Gastrocnemius medialis (tissue), 4 donors: Measurements from ENCODE around the gene FNDC3B. TPM values are rescaled to one million over a fixed set of nuclear protein-coding genes. Genes with fewer than 3 reads are reported as not detected.

Experiments used
- ATAC-seq, 2 donors: fragments of 150-250 bp; one replicate each; pipeline ENCODE4 v1.9.1; 2016
- DNase-seq, 2 donors: peaks; one replicate each; pipeline ENCODE4 v3.0.0-alpha.2; 2019
- H3K27ac ChIP-seq, 4 donors: fragments of 200-600 bp; sonication (generic); 1 replicate in 1 of 4; 2 replicates in 3 of 4; pipeline ENCODE4 v1.5.1; 2016 to 2018; ENCODE audit warnings: mild to moderate bottlenecking in 2 of 4, moderate library complexity in 1 of 4
- H3K27me3 ChIP-seq, 3 donors: fragments of 200-600 bp; sonication (generic) in 2 of 3; 1 replicate in 1 of 3; 2 replicates in 2 of 3; pipeline versions ENCODE4 v1.5.1 to v1.6.0; 2016 to 2019; ENCODE audit warnings: mild to moderate bottlenecking in 1 of 3, moderate library complexity in 1 of 3
- H3K36me3 ChIP-seq, 2 donors: fragments of 200-600 bp; sonication (generic) in 1 of 2; one replicate each; pipeline ENCODE4 v1.5.1; 2017 to 2018
- H3K4me1 ChIP-seq, 2 donors: fragments of 200-600 bp; sonication (generic) in 1 of 2; one replicate each; pipeline ENCODE4 v1.5.1; 2016 to 2017; ENCODE audit warnings: mild to moderate bottlenecking in 2 of 2
- H3K4me3 ChIP-seq, 4 donors: fragments of 200-600 bp; sonication (generic) in 3 of 4; 1 replicate in 1 of 4; 2 replicates in 3 of 4; pipeline ENCODE4 v1.5.1; 2016 to 2019; ENCODE audit warnings: mild to moderate bottlenecking in 2 of 4
- H3K9me3 ChIP-seq, 3 donors: fragments of 200-600 bp; sonication (generic) in 2 of 3; 1 replicate in 1 of 3; 2 replicates in 2 of 3; pipeline ENCODE4 v1.5.1; 2016 to 2019
- POLR2A ChIP-seq, 2 donors: fragments of 450-650 bp; IDR thresholded peaks; one replicate each; pipeline ENCODE4 v1.6.1; 2017; ENCODE audit warnings: antibody characterized with exemption in 2 of 2, mild to moderate bottlenecking in 2 of 2, moderate library complexity in 2 of 2
- in situ Hi-C, 4 donors: fragments of 200-750 bp; cut with MboI; loops; one replicate each; pipeline versions ENCODE4 v1.15.0 to v1.8.0; 2017; ENCODE audit warnings: low sequenced_read_pairs in 4 of 4
- intact Hi-C: fragments of 100-400 bp; cut with DNase I; formaldehyde crosslinking; loops from one replicate; pipeline ENCODE4 v1.15.1; 2023; ENCODE audit warnings: low total_unique reads
- total RNA-seq, 4 donors: library from RNA; depleted of rRNA; stranded (reverse); fragments of >200 nt; gene quantifications; one replicate each; pipeline versions ENCODE4 v1.1.0 to v1.2.3, GENCODE V29; 2016
- TF ChIP-seq, protein P1 (sequence below), 5 experiments: fragments of 450-650 bp in 3 of 5; fragments of 200-600 bp in 2 of 5; sonication (generic) in 2 of 5; IDR thresholded peaks in 4 of 5; conservative IDR thresholded peaks in 1 of 5; 1 replicate in 4 of 5; 2 replicates in 1 of 5; pipeline ENCODE4 v1.5.1; 2016 to 2019; ENCODE audit warnings: antibody characterized with exemption in 5 of 5, mild to moderate bottlenecking in 3 of 5, moderate library complexity in 3 of 5

Gene FNDC3B
- total RNA-seq, 4 donors from 2014 or later: 42.5 to 110 (median 74.2) TPM

DNA sequence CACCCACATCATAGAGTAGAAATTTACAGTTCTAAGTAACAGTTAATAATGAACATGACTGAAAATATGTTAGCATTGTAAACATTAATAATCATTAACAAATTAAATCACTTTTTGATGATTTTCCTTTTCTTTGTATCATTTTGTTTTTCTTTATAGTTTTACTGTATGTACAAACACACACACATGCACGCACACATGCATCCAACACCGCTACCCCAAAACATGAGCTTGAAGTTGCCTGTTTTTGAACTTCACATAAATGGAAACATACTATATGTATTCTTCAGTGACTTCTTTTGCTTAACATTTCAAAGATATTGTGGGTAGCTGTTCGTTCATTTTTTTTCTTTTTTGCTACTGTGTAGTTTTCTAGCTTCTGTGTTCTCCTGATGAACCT is 123.9 kb downstream of the FNDC3B start:
- H3K27ac ChIP-seq: no peak overlapping the region
- H3K9me3 ChIP-seq: no peaks in the 10 kb centered on the region
- intact Hi-C loops (no loop called here), in situ Hi-C loops (no loop called here)
- no peaks in the 10 kb centered on the region for H3K36me3 ChIP-seq
- ATAC-seq (no peak), DNase-seq (no peak)
- H3K27me3 ChIP-seq: no peaks in the 10 kb centered on the region
- TF ChIP-seq, protein P1, sequence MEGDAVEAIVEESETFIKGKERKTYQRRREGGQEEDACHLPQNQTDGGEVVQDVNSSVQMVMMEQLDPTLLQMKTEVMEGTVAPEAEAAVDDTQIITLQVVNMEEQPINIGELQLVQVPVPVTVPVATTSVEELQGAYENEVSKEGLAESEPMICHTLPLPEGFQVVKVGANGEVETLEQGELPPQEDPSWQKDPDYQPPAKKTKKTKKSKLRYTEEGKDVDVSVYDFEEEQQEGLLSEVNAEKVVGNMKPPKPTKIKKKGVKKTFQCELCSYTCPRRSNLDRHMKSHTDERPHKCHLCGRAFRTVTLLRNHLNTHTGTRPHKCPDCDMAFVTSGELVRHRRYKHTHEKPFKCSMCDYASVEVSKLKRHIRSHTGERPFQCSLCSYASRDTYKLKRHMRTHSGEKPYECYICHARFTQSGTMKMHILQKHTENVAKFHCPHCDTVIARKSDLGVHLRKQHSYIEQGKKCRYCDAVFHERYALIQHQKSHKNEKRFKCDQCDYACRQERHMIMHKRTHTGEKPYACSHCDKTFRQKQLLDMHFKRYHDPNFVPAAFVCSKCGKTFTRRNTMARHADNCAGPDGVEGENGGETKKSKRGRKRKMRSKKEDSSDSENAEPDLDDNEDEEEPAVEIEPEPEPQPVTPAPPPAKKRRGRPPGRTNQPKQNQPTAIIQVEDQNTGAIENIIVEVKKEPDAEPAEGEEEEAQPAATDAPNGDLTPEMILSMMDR (IDR thresholded peaks at IDR 0.05 in 4 of 5, conservative IDR thresholded peaks at IDR 0.05 in 1 of 5): no peak
- TF ChIP-seq POLR2A (IDR thresholded peaks at IDR 0.05): no peak
- no peak overlapping the region for H3K4me3 ChIP-seq
- H3K4me1 ChIP-seq: peaks cover 22 to 38% of the 10 kb centered on the region in 2 donors

DNA sequence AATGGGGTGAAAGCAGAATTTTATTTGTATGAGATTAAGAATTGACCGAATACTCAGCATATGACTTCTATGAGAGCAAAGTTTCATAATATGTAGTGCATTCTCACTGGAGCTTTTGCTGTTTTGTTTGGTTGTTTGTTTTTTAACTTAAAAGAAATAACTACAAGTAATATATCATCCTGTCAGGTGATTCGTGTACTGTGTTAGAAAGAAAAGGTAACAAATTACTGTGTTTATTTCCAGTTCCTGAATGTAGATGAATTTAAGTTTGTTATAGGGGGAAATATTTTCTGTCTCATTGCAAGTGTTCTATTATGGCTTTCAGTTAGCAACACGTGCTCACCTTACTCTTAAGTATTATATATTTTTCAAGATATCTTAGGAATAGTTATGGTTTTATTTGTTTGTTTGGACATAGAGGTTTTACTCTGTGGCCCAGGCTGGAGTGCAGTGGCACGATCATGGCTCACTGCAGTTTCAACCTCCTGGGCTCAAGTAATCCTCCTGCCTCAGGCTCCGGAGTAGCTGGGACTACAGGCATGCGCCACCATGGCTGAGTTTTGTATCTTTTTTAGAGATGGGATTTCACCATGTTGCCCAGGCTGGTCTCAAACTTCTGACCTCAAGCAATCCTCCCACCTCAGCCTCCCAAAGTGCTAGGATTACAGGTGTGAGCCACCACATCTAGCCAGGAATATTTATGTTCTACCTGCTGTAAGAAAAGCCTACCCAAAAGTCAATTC is 125.4 kb downstream of the FNDC3B start:
- intact Hi-C loops (loop anchor here (5.0 kb wide), 1 partner anchor 158 kb away; no protein-coding TSS in a partner anchor), in situ Hi-C loops (no loop called here)
- Histone ChIP-seq H3K27ac (no peak overlapping the region), H3K9me3 (no peaks in the 10 kb centered on the region), H3K4me3 (no peak overlapping the region), H3K4me1 (peaks cover 32 to 45% of the 10 kb centered on the region in 2 donors), H3K36me3 (no peaks in the 10 kb centered on the region), H3K27me3 (no peaks in the 10 kb centered on the region)
- ATAC-seq: no peak
- DNase-seq: no peak
- TF ChIP-seq POLR2A (IDR thresholded peaks at IDR 0.05): no peak
- TF ChIP-seq, protein P1 (IDR thresholded peaks at IDR 0.05 in 4 of 5, conservative IDR thresholded peaks at IDR 0.05 in 1 of 5): no peak

DNA sequence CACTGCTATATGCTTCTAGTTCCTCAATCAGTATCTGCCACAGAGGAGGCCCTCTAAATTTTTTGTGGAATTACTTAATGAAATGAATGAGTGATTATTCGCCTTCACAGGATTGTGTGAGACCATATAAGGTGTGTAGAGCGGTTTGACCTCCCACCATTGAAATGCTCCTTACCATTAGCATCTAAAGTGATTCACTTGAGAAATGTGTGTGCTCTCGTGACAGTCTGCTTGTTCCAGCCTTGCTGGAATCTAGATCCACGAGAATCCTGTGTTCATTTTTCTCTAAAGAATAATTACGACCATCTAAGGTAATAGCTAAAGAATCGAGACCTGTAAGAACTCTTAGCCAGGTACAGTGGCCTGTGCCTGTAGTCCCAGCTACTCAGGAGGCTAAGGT is 126.9 kb downstream of the FNDC3B start:
- DNase-seq (no peak), ATAC-seq (no peak)
- Histone ChIP-seq H3K36me3 (no peaks in the 10 kb centered on the region), H3K9me3 (no peaks in the 10 kb centered on the region), H3K4me3 (no peak overlapping the region), H3K27ac (no peak overlapping the region), H3K27me3 (no peaks in the 10 kb centered on the region), H3K4me1 (peaks cover 39 to 51% of the 10 kb centered on the region in 2 donors)
- intact Hi-C loops: loop anchor here (5.0 kb wide), 1 partner anchor 156 kb away; no protein-coding TSS in a partner anchor
- TF ChIP-seq, protein P1 (IDR thresholded peaks at IDR 0.05 in 4 of 5, conservative IDR thresholded peaks at IDR 0.05 in 1 of 5): no peak
- TF ChIP-seq POLR2A (IDR thresholded peaks at IDR 0.05): no peak
- in situ Hi-C loops: no loop called here

DNA sequence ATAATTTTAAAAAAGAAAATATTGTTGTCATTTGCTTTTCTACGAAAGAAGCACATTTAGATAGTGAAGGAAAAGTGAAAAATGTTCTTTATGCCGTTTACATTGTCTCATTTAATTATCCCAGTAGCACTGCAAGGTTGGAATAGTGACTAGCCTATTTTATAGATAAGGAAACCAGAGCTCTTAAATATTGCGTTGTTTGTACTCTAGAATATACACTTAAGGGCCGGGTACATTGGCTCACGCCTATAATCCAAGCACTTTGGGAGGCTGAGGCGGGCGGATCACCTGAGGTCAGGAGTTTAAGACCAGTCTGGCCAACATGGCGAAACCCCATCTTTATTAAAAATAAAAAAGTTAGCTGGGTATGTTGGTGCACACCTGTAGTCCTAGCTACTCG is 127.5 kb downstream of the FNDC3B start:
- TF ChIP-seq, protein P1 (IDR thresholded peaks at IDR 0.05 in 4 of 5, conservative IDR thresholded peaks at IDR 0.05 in 1 of 5): no peak
- Histone ChIP-seq H3K27me3 (no peaks in the 10 kb centered on the region), H3K27ac (no peak overlapping the region), H3K9me3 (no peaks in the 10 kb centered on the region), H3K36me3 (no peaks in the 10 kb centered on the region), H3K4me1 (peaks cover 45 to 52% of the 10 kb centered on the region in 2 donors), H3K4me3 (no peak overlapping the region)
- no peak for DNase-seq
- intact Hi-C loops: loop anchor here (5.0 kb wide), 1 partner anchor 155 kb away; no protein-coding TSS in a partner anchor
- ATAC-seq: no peak
- in situ Hi-C loops: no loop called here
